Keratinocyte (primary cell): ENCODE data around the gene PHF5A. TPM values are rescaled to one million over a fixed set of nuclear protein-coding genes. Genes with fewer than 3 reads are reported as not detected.

Source experiments
- DNase-seq: peaks from one replicate; pipeline ENCODE4 v3.0.0-alpha.2; 2011; ENCODE audit warnings: low read depth, missing footprints, low spot score
- FAIRE-seq: peaks from 2 replicates; lab custom pipeline; 2011; peaks lifted over from hg19 to GRCh38; lab: Jason Lieb, UNC
- H2AFZ ChIP-seq: 2 replicates; pipeline ENCODE4 v1.6.0; 2012; ENCODE audit warnings: low read length, control low read depth, inconsistent platforms; ENCODE audit not compliant: control insufficient read depth
- H3K27ac ChIP-seq: 2 replicates; pipeline ENCODE4 v1.5.1; 2011; ENCODE audit warnings: low read length; ENCODE audit not compliant: control insufficient read depth, insufficient read depth
- H3K27me3 ChIP-seq: 3 replicates; pipeline ENCODE4 v1.6.0; 2011; ENCODE audit warnings: low read length; ENCODE audit not compliant: control insufficient read depth, insufficient read depth; ENCODE audit errors: extremely low read depth
- H3K36me3 ChIP-seq, 2 experiments: 2 replicates in 1 of 2; 3 replicates in 1 of 2; pipeline ENCODE4 v1.5.1; 2011; ENCODE audit warnings: low read length in 2 of 2, mild to moderate bottlenecking in 1 of 2; ENCODE audit not compliant: control insufficient read depth in 2 of 2, insufficient read depth in 2 of 2; ENCODE audit errors: extremely low read depth in 1 of 2
- H3K4me1 ChIP-seq: 3 replicates; pipeline ENCODE4 v1.5.1; 2011; ENCODE audit warnings: low read length; ENCODE audit not compliant: control insufficient read depth, insufficient read depth; ENCODE audit errors: extremely low read depth
- H3K4me2 ChIP-seq: 3 replicates; pipeline ENCODE4 v1.6.0; 2011; ENCODE audit warnings: low read depth, low read length; ENCODE audit not compliant: control insufficient read depth, insufficient read depth; ENCODE audit errors: extremely low read depth
- H3K4me3 ChIP-seq, 3 experiments: fragments of 200-600 bp in 1 of 3; sonication (generic) in 1 of 3; 2 replicates in 2 of 3; 3 replicates in 1 of 3; pipeline ENCODE4 v1.5.1; 2011 to 2016; ENCODE audit warnings: low read length in 3 of 3, mild to moderate bottlenecking in 3 of 3, control low read depth in 2 of 3, inconsistent platforms in 1 of 3, low read depth in 1 of 3, mixed read lengths in 1 of 3, mixed run types in 1 of 3, moderate library complexity in 1 of 3; ENCODE audit not compliant: control insufficient read depth in 2 of 3, insufficient read depth in 2 of 3; ENCODE audit errors: extremely low read depth in 1 of 3
- H3K79me2 ChIP-seq: 2 replicates; pipeline ENCODE4 v1.6.0; 2012; ENCODE audit warnings: low read length; ENCODE audit not compliant: control insufficient read depth, insufficient read depth
- H3K9ac ChIP-seq: 3 replicates; pipeline ENCODE4 v1.6.0; 2011; ENCODE audit warnings: low read length; ENCODE audit not compliant: control insufficient read depth, insufficient read depth; ENCODE audit errors: extremely low read depth
- H3K9me1 ChIP-seq: 3 replicates; pipeline ENCODE4 v1.6.0; 2011; ENCODE audit warnings: low read length; ENCODE audit not compliant: control insufficient read depth, insufficient read depth; ENCODE audit errors: extremely low read depth
- H3K9me3 ChIP-seq: 2 replicates; pipeline ENCODE4 v1.5.1; 2012; ENCODE audit warnings: low read depth, low read length; ENCODE audit not compliant: control insufficient read depth
- H4K20me1 ChIP-seq: 3 replicates; pipeline ENCODE4 v1.6.0; 2011; ENCODE audit warnings: low read length; ENCODE audit not compliant: control insufficient read depth, insufficient read depth; ENCODE audit errors: extremely low read depth
- EZH2 ChIP-seq: IDR thresholded peaks from one replicate; pipeline ENCODE4 v1.6.1; 2012; ENCODE audit warnings: inconsistent platforms, mild to moderate bottlenecking, low read length, moderate library complexity
- dilution Hi-C: fragments of 300-500 bp; cut with MboI; formaldehyde crosslinking; loops from one replicate; pipeline ENCODE4 v1.7.0; 2020; ENCODE audit warnings: low sequenced_read_pairs; ENCODE audit not compliant: extremely low pct_ligation_motif_present
- polyA plus RNA-seq, 5 experiments: library from polyadenylated mRNA; depleted of rRNA in 3 of 5; stranded (reverse) in 3 of 5; stranded (forward) in 1 of 5; unstranded in 1 of 5; fragments of >200 nt; gene quantifications; 1 replicate in 1 of 5; 2 replicates in 3 of 5; 3 replicates in 1 of 5; pipeline versions ENCODE4 v1.2.1 to v1.2.3, GENCODE V29; 2011 to 2012; ENCODE audit warnings: missing spikeins in 2 of 5, low read depth in 1 of 5, low replicate concordance in 1 of 5
- TF ChIP-seq, protein P1 (sequence below), 3 experiments: IDR thresholded peaks in 1 of 3; conservative IDR thresholded peaks in 1 of 3; optimal IDR thresholded peaks in 1 of 3; 2 replicates in 2 of 3; 3 replicates in 1 of 3; pipeline versions ENCODE3 to v1.5.1; 2011; ENCODE audit warnings: low read length in 3 of 3, mild to moderate bottlenecking in 3 of 3, moderate library complexity in 2 of 3, control low read depth in 1 of 3, inconsistent platforms in 1 of 3; ENCODE audit not compliant: insufficient read depth in 2 of 3; ENCODE audit errors: extremely low read depth in 1 of 3

The PHF5A gene
- polyA plus RNA-seq, 1 donor (not counting 4 experiments of a cell fraction or from before 2014, with no cell fraction given) = 77.7 TPM

DNA sequence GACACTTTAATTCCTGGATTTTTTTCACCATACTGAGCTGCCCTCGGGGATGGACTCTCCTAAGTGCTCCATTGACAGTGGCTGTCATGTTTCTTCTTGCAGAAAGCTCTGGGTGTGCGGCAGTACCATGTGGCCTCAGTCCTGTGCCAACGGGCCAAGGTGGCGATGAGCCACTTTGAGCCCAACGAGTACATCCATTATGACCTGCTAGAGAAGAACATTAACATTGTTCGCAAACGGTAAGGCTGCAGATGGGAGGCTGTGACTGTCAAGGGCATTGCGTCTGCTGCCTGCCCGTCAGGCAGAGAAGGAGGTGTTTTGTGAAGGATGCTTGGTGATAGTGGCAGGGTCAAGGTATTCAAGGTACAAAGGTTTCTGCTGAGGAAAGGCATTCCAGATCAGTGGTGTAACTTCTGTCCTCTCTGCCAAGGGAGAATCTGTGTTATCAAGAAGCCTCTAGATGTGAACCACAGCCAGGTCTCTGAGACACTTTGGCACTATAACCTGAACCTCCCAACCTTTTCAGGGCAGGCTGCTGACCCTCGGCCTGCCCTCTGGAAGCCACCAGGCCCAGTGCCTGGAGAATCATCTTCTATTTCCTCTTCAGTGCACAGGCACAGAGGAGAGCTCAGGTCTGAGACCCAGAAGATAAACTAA is 31.3 kb upstream of the PHF5A start:
- no peak for FAIRE-seq
- no peak for TF ChIP-seq EZH2
- TF ChIP-seq, protein P1, sequence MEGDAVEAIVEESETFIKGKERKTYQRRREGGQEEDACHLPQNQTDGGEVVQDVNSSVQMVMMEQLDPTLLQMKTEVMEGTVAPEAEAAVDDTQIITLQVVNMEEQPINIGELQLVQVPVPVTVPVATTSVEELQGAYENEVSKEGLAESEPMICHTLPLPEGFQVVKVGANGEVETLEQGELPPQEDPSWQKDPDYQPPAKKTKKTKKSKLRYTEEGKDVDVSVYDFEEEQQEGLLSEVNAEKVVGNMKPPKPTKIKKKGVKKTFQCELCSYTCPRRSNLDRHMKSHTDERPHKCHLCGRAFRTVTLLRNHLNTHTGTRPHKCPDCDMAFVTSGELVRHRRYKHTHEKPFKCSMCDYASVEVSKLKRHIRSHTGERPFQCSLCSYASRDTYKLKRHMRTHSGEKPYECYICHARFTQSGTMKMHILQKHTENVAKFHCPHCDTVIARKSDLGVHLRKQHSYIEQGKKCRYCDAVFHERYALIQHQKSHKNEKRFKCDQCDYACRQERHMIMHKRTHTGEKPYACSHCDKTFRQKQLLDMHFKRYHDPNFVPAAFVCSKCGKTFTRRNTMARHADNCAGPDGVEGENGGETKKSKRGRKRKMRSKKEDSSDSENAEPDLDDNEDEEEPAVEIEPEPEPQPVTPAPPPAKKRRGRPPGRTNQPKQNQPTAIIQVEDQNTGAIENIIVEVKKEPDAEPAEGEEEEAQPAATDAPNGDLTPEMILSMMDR (optimal IDR thresholded peaks at IDR 0.05 in 1 of 3, IDR thresholded peaks at IDR 0.05 in 1 of 3, conservative IDR thresholded peaks at IDR 0.05 in 1 of 3; ENCODE audit: extremely low read depth in 1 of 3, insufficient read depth in 2 of 3, low read length in 3 of 3) = no peak
- Histone ChIP-seq H3K27ac (no peak overlapping the region), H3K9ac (no peak overlapping the region), H3K27me3 (no peaks in the 10 kb centered on the region), H2AFZ (no peak overlapping the region), H3K9me3 (no peaks in the 10 kb centered on the region), H3K4me1 (peaks cover 30% of the 10 kb centered on the region), H3K36me3 (peaks cover 12 to 24% of the 10 kb centered on the region in 2 experiments), H3K9me1 (peaks cover 2% of the 10 kb centered on the region), H4K20me1 (peaks cover 10% of the 10 kb centered on the region), H3K4me3 (no peak overlapping the region), H3K4me2 (peak overlapping the region; percentile 34), H3K79me2 (peaks cover 15% of the 10 kb centered on the region)
- no peak for DNase-seq
- dilution Hi-C loops = no loop called here

GRCh38 chr22:41498303-41498835 is 29.9 kb upstream of the PHF5A start:
- Histone ChIP-seq H4K20me1 (peaks cover 10% of the 10 kb centered on the region), H3K36me3 (peaks cover 10 to 24% of the 10 kb centered on the region in 2 experiments), H3K27ac (no peak overlapping the region), H3K4me1 (peaks cover 22% of the 10 kb centered on the region), H3K79me2 (peaks cover 21% of the 10 kb centered on the region), H3K9ac (no peak overlapping the region), H3K9me3 (no peaks in the 10 kb centered on the region), H3K4me2 (peak overlapping the region; percentile 44), H3K27me3 (no peaks in the 10 kb centered on the region), H2AFZ (no peak overlapping the region), H3K9me1 (peaks cover 2% of the 10 kb centered on the region), H3K4me3 (no peak overlapping the region)
- DNase-seq = no peak
- dilution Hi-C loops = no loop called here
- TF ChIP-seq EZH2 = no peak
- TF ChIP-seq, protein P1 (optimal IDR thresholded peaks at IDR 0.05 in 1 of 3, IDR thresholded peaks at IDR 0.05 in 1 of 3, conservative IDR thresholded peaks at IDR 0.05 in 1 of 3; ENCODE audit: extremely low read depth in 1 of 3, insufficient read depth in 2 of 3, low read length in 3 of 3) = no peak
- no peak for FAIRE-seq
